ENCODE measurements around the gene PDE4D.
A peak's percentile ranks its signal among the peaks of the same experiment; 100 is the strongest.
"Not testable (repeated sequence)": the region's sequence is repeated elsewhere in the genome, so short reads cannot be mapped to it uniquely, and the experiment has no call there.

Gene PDE4D

GRCh38 chr5:59458321-59458720 lies 435.2 kb downstream of the PDE4D start:
- no peak for DNase-seq

- no peak for DNase-seq
These were observed 443.5 kb downstream of the PDE4D start for GRCh38 chr5:59449905-59450644.

- no peak for DNase-seq
These were observed 447.2 kb downstream of the PDE4D start for GRCh38 chr5:59446356-59446755.

GRCh38 chr5:59445741-59446140 lies 447.8 kb downstream of the PDE4D start:
- DNase-seq, result no peak

- no peak for DNase-seq
These were observed 454.2 kb downstream of the PDE4D start for GRCh38 chr5:59439303-59439702.

GRCh38 chr5:59437176-59437575 lies 456.4 kb downstream of the PDE4D start:
- no peak for DNase-seq

- peak; percentile 7 for DNase-seq
These were observed 457.0 kb downstream of the PDE4D start for GRCh38 chr5:59436364-59437148.

- DNase-seq, result no peak
These were observed 460.4 kb downstream of the PDE4D start for GRCh38 chr5:59433174-59433573.

GRCh38 chr5:59430066-59430685 lies 463.4 kb downstream of the PDE4D start:
- no peak for DNase-seq

- no peak for DNase-seq
These were observed 465.1 kb downstream of the PDE4D start for GRCh38 chr5:59428391-59428790.

- no peak for DNase-seq
These were observed 469.0 kb downstream of the PDE4D start for GRCh38 chr5:59424515-59424914.

GRCh38 chr5:59423021-59423420 lies 470.5 kb downstream of the PDE4D start:
- DNase-seq, result no peak

GRCh38 chr5:59421986-59422941 lies 471.3 kb downstream of the PDE4D start:
- no peak for DNase-seq

- DNase-seq, result no peak
These were observed 472.9 kb downstream of the PDE4D start for GRCh38 chr5:59420596-59420995.

- DNase-seq, result no peak
These were observed 474.7 kb downstream of the PDE4D start for GRCh38 chr5:59418808-59419207.

GRCh38 chr5:59416451-59416850 lies 477.1 kb downstream of the PDE4D start:
- no peak for DNase-seq

GRCh38 chr5:59416026-59416425 lies 477.5 kb downstream of the PDE4D start:
- no peak for DNase-seq

- DNase-seq, result no peak
These were observed 481.1 kb downstream of the PDE4D start for GRCh38 chr5:59412428-59412827.

- not testable (repeated sequence) for DNase-seq
These were observed 484.5 kb downstream of the PDE4D start for GRCh38 chr5:59408997-59409396.

GRCh38 chr5:59407967-59408366 lies 485.6 kb downstream of the PDE4D start:
- no peak for DNase-seq

- peak; percentile 78 for DNase-seq
These were observed 491.9 kb downstream of the PDE4D start for GRCh38 chr5:59401637-59402036.

- DNase-seq, result not testable (repeated sequence)
These were observed 498.6 kb downstream of the PDE4D start for GRCh38 chr5:59394956-59395355.
